Erythroblast (primary cell): ENCODE measurements around the gene FZD10.

Experiments used
- DNase-seq, 2 experiments: peaks; one replicate each; lab custom pipeline; 2025; lab: John Stamatoyannopoulos, UW
- GATA1 ChIP-seq: IDR thresholded peaks from 2 replicates; pipeline ENCODE4 v1.6.1; 2011; ENCODE audit warnings: low read depth, mild to moderate bottlenecking, control low read depth, low read length, moderate library complexity
- POLR2A ChIP-seq: IDR thresholded peaks from 2 replicates; pipeline ENCODE4 v1.6.1; 2011; ENCODE audit warnings: mild to moderate bottlenecking, low read length

The FZD10 gene

DNA sequence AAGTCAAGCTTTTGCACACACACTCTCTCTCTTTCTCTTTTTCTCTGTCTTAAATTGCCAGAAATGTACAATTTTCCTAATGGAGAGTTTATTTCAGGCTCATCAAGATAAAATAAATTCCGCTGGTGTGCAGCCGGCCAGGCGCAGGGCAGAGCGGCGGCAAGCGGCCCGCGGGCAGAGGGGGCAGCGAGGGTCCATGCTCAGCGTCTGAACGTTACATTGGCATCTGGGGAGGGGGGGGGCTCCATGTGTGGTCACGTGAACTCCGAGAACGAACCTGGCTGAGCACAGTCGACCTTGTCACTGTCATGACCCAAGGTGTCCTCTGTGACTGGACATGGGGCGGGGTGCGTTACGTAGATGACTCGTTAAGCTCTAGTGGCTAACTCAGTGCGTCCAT, 23.8 kb upstream of the FZD10 start:
- TF ChIP-seq GATA1 = no peak
- no peak for TF ChIP-seq POLR2A
- DNase-seq = no peak

DNA sequence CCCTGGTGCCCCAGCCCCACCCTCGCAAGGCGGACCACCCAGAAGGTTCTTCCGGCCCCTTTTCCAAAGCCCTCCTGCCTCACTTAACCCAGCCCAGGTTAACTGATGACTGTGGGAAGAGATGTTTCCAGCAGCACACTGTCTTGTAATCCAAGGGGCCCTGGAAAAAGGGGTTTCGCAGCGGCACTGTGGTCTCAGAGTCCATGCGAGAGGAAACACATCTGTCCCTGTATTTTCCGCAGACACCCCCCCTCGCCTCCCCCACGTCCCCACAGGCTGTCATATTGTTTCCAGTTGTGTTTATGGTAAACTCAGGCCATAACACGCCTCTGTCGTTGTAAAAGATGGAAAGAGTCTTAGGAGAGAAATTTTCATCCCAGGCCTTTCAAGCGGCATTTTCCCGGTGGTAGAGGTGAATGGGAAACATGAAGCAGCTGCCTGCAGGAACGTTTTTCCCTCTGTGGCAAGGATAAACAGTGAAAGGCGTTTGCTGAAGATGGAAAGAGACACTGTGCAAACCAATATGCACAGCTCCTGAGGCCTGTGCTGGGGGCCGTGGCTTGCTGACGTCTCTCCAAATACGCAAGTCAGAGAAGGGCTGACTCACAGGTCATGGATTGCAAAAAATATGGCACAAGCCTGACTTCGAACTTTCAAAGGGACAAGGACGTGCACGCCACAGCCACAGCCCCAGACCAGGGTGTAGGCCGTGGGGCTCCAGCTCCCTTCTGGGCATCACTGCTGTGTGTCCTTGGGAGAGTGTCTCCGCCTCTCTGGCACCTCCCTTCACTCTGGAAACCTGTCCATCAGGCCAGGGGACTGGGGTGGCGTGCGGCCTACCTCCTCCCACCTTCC, 22.5 kb upstream of the FZD10 start:
- TF ChIP-seq GATA1 (no peak), POLR2A (no peak)
- no peak for DNase-seq

DNA sequence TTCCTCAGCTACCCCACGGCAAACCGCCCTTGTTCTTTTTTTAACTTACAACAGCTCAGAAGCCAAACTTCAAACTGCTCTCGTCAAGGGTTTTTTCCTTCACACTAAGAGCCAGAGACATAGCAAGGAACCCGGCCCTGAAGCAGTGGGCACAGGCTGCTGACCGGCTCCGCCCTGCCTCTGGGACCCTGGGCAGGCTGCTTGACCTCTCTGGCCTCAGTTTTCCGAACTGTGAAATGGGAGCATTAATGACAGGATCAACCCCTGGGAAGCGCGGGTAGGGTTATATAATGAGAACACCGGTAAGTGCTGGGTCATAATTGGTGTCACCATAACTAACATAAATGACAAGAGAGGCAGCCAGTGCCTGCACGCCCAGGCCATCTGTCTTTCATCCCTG, 21.2 kb upstream of the FZD10 start:
- DNase-seq = no peak
- TF ChIP-seq POLR2A = no peak
- TF ChIP-seq GATA1 = no peak

DNA sequence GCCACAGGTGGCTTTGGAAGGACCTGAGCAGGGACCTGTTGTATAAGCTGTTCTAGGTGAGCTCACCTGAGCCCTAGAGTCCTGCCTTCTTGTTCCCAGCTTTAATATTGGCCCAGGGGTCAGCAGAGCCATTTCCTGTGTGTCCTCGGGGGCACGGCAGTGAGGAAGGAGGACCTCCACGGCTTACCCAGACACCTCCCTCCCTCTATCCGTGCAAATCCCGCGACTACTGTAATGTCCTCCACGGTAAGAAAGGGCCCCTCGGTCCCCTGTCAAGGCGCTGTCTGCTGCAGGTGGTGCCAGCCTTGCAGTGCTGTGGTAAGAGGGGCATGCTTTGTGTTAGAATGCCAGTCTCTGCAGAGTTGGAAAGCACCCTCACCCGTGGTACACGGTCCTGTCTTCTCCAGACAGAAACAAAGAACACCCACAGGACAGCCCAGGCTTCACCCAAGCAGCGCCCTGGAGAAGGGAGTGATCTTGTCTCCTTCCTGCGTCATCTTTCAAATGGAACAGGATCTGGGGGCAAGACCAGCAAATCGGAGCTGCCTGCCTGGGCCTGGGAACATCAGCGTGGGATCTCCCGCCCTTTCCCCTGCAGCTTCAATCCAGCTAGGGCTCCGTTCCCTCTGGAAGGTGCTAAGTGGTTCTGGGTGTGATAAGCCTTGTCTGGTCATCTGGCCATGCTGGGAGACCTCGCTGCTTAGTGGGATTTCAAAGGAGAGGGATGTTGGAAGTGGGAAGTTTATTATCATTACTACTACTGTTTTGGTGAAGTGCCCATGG, 20.2 kb upstream of the FZD10 start:
- no peak for DNase-seq
- TF ChIP-seq GATA1 (no peak), POLR2A (no peak)

DNA sequence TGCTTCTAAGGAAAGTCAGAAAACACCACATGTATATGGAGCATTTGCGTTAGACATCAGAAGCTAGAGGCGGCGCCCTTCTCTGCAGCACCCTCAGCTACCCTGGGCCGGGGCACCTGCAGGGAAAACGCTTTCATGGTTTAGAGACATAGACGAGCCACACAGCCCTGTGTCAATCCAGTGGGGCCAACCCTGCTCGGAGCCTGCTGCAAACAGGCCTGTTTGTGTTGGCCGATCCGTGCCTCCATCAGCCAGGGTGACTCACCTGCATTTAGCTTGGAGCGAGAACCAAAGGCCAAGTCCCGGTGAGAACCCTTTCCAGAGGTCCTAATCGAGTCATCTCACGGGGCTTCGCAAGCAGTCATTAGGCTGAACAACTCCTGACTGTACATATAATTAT, 19.5 kb upstream of the FZD10 start:
- no peak for DNase-seq
- TF ChIP-seq POLR2A (no peak), GATA1 (no peak)

DNA sequence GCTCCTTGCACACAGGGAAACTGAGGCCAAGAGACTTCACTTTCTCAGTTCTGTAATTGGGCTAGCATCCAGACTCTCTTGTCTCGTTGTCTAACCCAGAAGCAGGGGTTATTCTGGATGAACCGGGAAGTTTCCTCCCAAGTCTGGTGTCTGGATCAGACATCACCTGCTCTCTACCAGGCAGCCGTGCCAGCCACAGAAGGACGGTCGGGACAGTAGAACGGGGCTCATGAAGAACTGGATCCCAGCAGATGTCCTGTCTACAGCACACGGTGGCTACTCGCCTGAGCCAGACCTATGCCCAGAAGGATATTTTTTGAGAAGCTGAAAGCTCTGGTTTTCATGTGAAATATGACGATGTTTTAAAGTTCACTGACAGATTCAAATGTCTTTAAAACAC, 19.1 kb upstream of the FZD10 start:
- no peak for TF ChIP-seq POLR2A
- no peak for TF ChIP-seq GATA1
- DNase-seq = no peak

DNA sequence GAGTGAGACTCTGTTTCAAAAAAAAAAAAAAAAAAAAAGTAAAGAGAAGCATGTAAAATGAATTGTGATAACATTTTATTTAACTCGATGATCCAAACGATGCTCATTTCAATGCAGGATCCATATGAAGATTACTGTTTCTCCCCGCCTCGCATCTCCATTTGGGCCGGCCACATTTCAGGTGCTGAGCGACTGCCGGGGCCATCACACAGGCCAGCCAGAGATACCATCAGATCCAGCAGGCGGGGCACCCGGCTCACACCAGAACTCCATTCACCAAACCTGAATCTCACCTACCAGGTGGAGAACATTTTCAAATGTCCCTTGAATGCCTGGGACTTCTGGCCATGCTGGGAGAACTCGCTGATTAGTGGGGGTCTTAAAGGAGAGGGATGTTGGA, 18.0 kb upstream of the FZD10 start:
- DNase-seq = no peak
- no peak for TF ChIP-seq GATA1
- TF ChIP-seq POLR2A = no peak

DNA sequence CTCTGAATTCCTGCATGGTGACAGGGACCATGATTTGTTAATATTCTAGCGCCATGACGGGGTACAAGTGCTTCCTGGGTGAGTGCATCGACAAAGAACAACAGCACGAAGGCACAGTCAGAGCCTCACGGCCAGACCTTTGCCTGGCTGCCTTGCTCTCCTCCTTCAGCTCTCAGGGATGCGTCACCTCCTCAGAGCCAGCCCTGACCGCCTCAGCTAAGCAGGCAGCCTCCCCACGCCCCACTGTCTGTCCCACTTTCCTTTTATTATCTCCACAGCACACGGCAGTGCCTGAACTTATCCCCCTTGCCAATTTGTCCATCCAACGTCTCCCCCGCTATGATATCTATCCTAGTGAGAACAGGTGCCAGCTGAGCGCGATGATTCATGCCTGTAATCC, 16.5 kb upstream of the FZD10 start:
- TF ChIP-seq POLR2A (no peak), GATA1 (no peak)

DNA sequence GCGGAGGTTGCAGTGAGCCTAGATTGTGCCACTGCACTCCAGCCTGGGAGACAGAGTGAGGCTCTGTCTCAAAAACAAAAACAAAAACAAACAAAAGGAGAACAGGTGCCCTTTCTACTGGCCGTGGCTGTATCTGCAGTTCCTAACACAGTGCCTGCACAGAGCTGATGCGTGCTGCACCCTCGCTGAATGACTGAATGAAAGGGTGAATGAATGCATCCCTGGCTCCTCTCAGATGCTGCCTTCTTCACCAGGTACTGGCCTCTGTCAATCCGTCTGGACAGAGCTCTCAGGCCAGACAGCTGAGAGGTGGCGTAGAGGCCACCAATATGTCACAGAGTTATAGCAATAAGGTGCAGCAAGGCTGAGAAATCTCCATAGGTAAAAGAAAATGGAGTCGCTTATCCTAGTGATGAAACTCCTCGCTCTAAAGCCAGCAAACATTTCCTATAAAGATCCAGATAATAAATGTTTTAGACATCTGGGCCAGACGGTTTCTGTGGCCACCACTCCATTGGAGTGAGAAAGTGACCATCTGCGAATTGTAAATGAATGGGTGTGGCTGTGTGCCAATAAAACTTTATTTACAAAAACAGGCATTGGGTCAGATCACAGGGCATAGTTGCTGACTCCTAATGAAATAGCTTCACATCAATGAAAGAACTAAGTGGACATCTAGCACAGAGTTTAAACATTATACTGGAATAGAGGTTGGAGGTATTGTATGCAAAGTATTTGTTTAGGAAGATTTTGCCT, 15.9 kb upstream of the FZD10 start:
- TF ChIP-seq POLR2A = no peak
- TF ChIP-seq GATA1 = no peak
- no peak for DNase-seq

More for the DNA sequence above, 16.5 kb upstream of the FZD10 start:
- no peak for DNase-seq

DNA sequence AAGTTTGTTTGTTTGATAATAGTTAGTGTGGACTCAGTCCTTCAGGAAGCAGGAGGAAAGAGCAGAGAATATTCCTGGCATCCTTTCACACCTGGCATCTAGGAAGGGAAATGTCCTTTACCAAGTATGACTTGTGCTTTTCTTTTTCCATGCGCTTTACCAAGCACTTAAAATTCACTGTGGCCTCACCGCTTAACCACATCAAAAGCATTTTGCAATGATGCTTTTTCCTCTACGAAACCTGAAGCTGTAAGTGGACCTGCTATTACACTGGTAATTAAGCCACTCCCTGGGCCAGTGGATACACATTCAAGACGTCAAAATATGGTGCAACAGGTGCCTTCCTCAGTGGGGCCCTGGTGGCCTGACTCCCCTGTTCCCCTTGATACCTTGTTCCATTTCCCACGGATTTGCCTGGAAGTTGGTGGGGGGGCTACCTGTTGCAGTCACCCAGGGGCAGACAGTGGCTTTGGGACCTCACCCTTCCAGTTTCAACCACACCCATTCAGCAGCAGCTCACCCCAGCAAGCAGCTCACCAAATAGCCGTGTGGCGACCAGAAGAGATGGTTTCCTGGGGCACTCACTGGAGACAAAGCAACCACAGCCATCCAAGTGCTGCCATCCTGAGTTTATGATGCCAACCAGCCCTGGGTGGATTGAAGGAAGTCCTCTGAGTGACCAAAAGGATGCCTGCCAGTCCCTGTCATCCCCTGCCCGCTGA, 14.2 kb upstream of the FZD10 start:
- DNase-seq = no peak
- TF ChIP-seq GATA1 (no peak), POLR2A (no peak)

DNA sequence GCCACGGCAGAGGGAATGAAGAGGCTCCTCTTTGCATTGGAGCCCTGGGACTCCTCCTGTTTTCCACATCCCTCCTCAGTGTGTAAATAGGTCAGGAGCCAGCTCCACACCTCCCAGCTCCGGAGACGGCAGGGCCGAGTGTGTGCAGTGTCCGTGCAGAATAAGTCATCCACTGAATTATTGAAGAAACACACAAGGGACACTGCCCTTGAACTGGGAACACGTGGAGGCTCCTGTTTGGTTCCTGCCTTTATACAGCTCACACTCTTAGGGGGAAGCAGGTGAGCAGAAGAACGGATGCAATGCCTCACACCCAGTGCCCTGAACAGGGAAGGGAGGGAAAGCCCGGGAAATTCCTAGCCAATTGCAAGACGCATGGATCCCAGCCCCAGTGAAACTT, 10.4 kb upstream of the FZD10 start:
- no peak for DNase-seq

DNA sequence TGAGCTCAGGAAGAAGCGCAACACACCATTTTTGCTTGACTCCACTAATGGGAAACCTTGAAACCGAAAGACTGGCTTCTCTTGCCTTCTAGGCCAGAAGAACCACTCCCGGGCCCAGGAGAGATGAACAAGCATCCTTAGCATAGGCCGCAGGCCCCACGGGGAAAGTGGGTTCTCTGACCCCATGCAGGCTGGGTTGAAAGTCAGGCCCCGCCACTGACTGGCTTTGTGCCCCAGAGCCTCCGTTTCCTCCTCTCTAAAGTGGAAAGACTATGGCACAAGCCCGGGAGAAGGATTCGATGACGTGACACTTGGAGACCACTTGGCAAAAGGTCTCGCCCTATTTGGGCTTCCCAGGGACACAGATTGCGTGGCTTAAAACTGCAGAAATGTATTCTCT, 9.9 kb upstream of the FZD10 start:
- TF ChIP-seq POLR2A (no peak), GATA1 (no peak)
- no peak for DNase-seq

More for the DNA sequence above, 10.4 kb upstream of the FZD10 start:
- no peak for TF ChIP-seq GATA1
- no peak for TF ChIP-seq POLR2A

DNA sequence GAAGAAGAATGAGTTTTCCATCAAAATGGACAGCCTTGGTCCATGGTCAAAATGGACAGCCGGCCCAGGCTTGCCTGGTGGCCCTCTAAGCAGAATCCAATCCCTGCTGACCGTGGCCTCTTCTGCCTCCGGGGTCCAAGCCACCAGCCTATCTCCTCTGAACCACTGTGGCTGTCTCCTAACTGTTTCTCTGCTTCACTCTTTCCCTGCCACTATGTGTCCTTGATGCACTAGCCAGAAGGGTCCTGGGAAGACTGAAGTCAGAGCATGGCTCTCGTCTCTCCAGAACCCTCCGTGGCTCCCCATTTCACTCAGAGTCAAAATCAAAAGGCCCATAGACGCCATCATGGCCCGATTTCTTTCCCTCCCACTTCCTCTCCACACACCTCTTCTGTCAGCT, 8.5 kb upstream of the FZD10 start:
- DNase-seq = no peak
- no peak for TF ChIP-seq POLR2A
- no peak for TF ChIP-seq GATA1
